GM12878 (cell line): ENCODE data around the gene CKAP5. TPM values are rescaled to one million over a fixed set of nuclear protein-coding genes. Genes with fewer than 3 reads are reported as not detected.

Experiments used
- ATAC-seq: fragments of 200-7000 bp; cut with Tn5 transposase; 3 replicates; pipeline ENCODE4 v1.9.1; 2020; ENCODE audit warnings: mild to moderate bottlenecking, moderate library complexity
- BruUV-seq: library from RNA; stranded (reverse); fragments of 400-500 nt; replicated peaks from 2 replicates; lab custom pipeline; 2021; lab: Mats Ljungman, UMichigan
- CTCF ChIA-PET: fragments of 300-600 bp; sonication (Branson Sonifier 250); formaldehyde crosslinking; extraction: SDS; loops from one replicate; lab custom pipeline; 2021; ENCODE audit warnings: inconsistent platforms; lab: Yijun Ruan, JAX
- POLR2A ChIA-PET: fragments of 350-600 bp; formaldehyde crosslinking; extraction: SDS; loops from one replicate; lab custom pipeline; 2021; ENCODE audit warnings: inconsistent platforms; lab: Charles Lee
- RAD21 ChIA-PET: fragments of 300-600 bp; sonication (Branson Sonifier 250); formaldehyde crosslinking; loops from one replicate; lab custom pipeline; 2023; ENCODE audit warnings: antibody characterized with exemption; ENCODE audit not compliant: unreplicated experiment; lab: Charles Lee
- SMC1A ChIA-PET: fragments of 300-600 bp; sonication (Branson Sonifier 250); formaldehyde crosslinking; loops from one replicate; lab custom pipeline; 2023; ENCODE audit not compliant: unreplicated experiment, uncharacterized antibody; lab: Charles Lee
- DNase-seq: peaks from one replicate; pipeline ENCODE4 v3.0.0-alpha.2; 2011; ENCODE audit warnings: low read depth, low spot score
- FAIRE-seq: peaks from 3 replicates; lab custom pipeline; 2011; peaks lifted over from hg19 to GRCh38; lab: Jason Lieb, UNC
- H2AFZ ChIP-seq: 2 replicates; pipeline ENCODE4 v1.6.0; 2011; ENCODE audit warnings: low read depth, low read length, control low read depth; ENCODE audit not compliant: control insufficient read depth
- H3K27ac ChIP-seq: 2 replicates; pipeline ENCODE4 v1.5.1; 2011; ENCODE audit warnings: control low read depth; ENCODE audit not compliant: control insufficient read depth, insufficient read depth
- H3K27me3 ChIP-seq, 2 experiments: replicated peaks in 1 of 2; 2 replicates each; pipeline versions ENCODE4 v1.6.0 to v1.6.1; 2011; ENCODE audit warnings: low read length in 1 of 2; ENCODE audit not compliant: control insufficient read depth in 2 of 2, insufficient read depth in 2 of 2
- H3K36me3 ChIP-seq, 2 experiments: 2 replicates each; pipeline ENCODE4 v1.5.1; 2011; ENCODE audit warnings: low read length in 1 of 2; ENCODE audit not compliant: control insufficient read depth in 2 of 2, insufficient read depth in 2 of 2
- H3K4me1 ChIP-seq: 2 replicates; pipeline ENCODE4 v1.6.1; 2011; ENCODE audit warnings: mild to moderate bottlenecking, low read length, moderate library complexity, mixed read lengths; ENCODE audit not compliant: control insufficient read depth, insufficient read depth
- H3K4me2 ChIP-seq: 2 replicates; pipeline ENCODE4 v1.6.0; 2011; ENCODE audit warnings: control low read depth; ENCODE audit not compliant: control insufficient read depth, insufficient read depth
- H3K4me3 ChIP-seq: fragments of 200-600 bp; sonication (generic); 2 replicates; pipeline ENCODE4 v1.5.1; 2016
- H3K79me2 ChIP-seq: 2 replicates; pipeline ENCODE4 v1.6.0; 2011; ENCODE audit warnings: low read length; ENCODE audit not compliant: control insufficient read depth, insufficient read depth
- H3K9ac ChIP-seq: 2 replicates; pipeline ENCODE4 v1.8.0; 2011; ENCODE audit warnings: low read length, control low read depth, mixed read lengths; ENCODE audit not compliant: control insufficient read depth, insufficient read depth
- H3K9me3 ChIP-seq: replicated peaks from 3 replicates; pipeline ENCODE4 v1.5.1; 2011; ENCODE audit warnings: mild to moderate bottlenecking, low read length; ENCODE audit not compliant: control insufficient read depth, insufficient read depth
- H4K20me1 ChIP-seq: 2 replicates; pipeline ENCODE4 v1.6.0; 2011; ENCODE audit not compliant: control insufficient read depth, insufficient read depth
- CUX1 ChIP-seq: IDR thresholded peaks from 2 replicates; pipeline ENCODE4 v1.6.1; 2012; ENCODE audit warnings: improper control_type of control experiment, low read depth, low read length; ENCODE audit not compliant: insufficient replicate concordance
- GATAD2B ChIP-seq: fragments of 450-650 bp; conservative IDR thresholded peaks from 2 replicates; pipeline ENCODE4 v1.6.1; 2017; ENCODE audit warnings: low read depth, mild to moderate bottlenecking, moderate library complexity
- IKZF2 ChIP-seq, 2 experiments: fragments of 450-650 bp; IDR thresholded peaks; 2 replicates each; pipeline ENCODE4 v1.6.1; 2017; ENCODE audit warnings: mild to moderate bottlenecking in 2 of 2, moderate library complexity in 2 of 2
- MEF2B ChIP-seq: fragments of 450-650 bp; IDR thresholded peaks from 2 replicates; pipeline ENCODE4 v1.6.1; 2018; ENCODE audit warnings: mild to moderate bottlenecking, moderate library complexity; ENCODE audit not compliant: partially characterized antibody, poor library complexity, severe bottlenecking
- PRDM15 ChIP-seq: fragments of 450-650 bp; formaldehyde crosslinking; IDR thresholded peaks from 2 replicates; pipeline ENCODE4 v1.4.0; 2020; ENCODE audit warnings: mild to moderate bottlenecking, moderate library complexity
- SIX5 ChIP-seq: IDR thresholded peaks from 2 replicates; pipeline ENCODE4 v1.6.1; 2011; ENCODE audit warnings: mild to moderate bottlenecking, low read depth, low read length, moderate library complexity; ENCODE audit not compliant: severe bottlenecking
- TCF7 ChIP-seq: IDR thresholded peaks from 2 replicates; pipeline ENCODE4 v1.6.1; 2014; ENCODE audit warnings: antibody characterized with exemption, borderline replicate concordance
- ZNF24 ChIP-seq: fragments of 450-650 bp; IDR thresholded peaks from 2 replicates; pipeline ENCODE4 v1.6.1; 2017; ENCODE audit warnings: antibody characterized with exemption, mild to moderate bottlenecking
- WGBS: methylation state at CpG from one replicate; pipeline ENCODE4 v1.1.6; 2016; ENCODE audit warnings: low lambda C conversion rate; ENCODE audit not compliant: insufficient replicate concordance, insufficient coverage; ENCODE audit errors: missing lambda C conversion rate; 5-methylcytosine and 5-hydroxymethylcytosine counted together
- in situ Hi-C: fragments of 300-500 bp; cut with MboI; formaldehyde crosslinking; loops from 9 replicates; pipeline ENCODE4 v1.14.3; 2018; ENCODE audit warnings: mixed read lengths
- intact Hi-C: fragments of 100-400 bp; cut with micrococcal nuclease; formaldehyde crosslinking; loops from one replicate; pipeline ENCODE4 v1.14.2; 2022; ENCODE audit not compliant: unreplicated experiment
- polyA plus RNA-seq, 11 experiments: library from polyadenylated mRNA; depleted of rRNA in 4 of 11; unstranded in 6 of 11; stranded (reverse) in 5 of 11; fragments of >200 nt; fragmentation: Nextera tagmentation in 4 of 11; fragmentation: Illumina TruSeq in 1 of 11; extraction: Ambion mirVana in 4 of 11; extraction: Trizol in 1 of 11; gene quantifications; 1 replicate in 1 of 11; 2 replicates in 10 of 11; pipeline versions ENCODE4 v1.2.1 to v1.2.3, GENCODE V29; 2011 to 2016; ENCODE audit warnings: inconsistent platforms in 2 of 11, missing spikeins in 2 of 11, low read depth in 1 of 11
- total RNA-seq, 4 experiments: library from RNA; depleted of rRNA in 3 of 4; stranded (reverse); fragments of >200 nt in 3 of 4; fragmentation: Illumina TruSeq in 1 of 4; extraction: Trizol in 1 of 4; gene quantifications; 2 replicates each; pipeline versions ENCODE4 v1.2.1 to v1.2.3, GENCODE V29; 2013 to 2021

The CKAP5 gene
- total and polyA plus RNA-seq, 10 of the 15 experiments (the other 5 are each of a cell fraction or from before 2014, with no cell fraction given): 20.1 to 161 (median 79.8) TPM

GRCh38 chr11:46836431-46836830 is 9.6 kb downstream of the CKAP5 start:
- WGBS: 96% methylated on average over 1 of the region's 1 CpG
- Histone ChIP-seq H3K9ac (no peak overlapping the region), H3K27me3 (no peaks in the 10 kb centered on the region), H4K20me1 (no peaks in the 10 kb centered on the region), H3K4me3 (no peak overlapping the region), H3K36me3 (no peaks in the 10 kb centered on the region; a peak in 1 of 4 replicates), H3K27ac (no peak overlapping the region), H2AFZ (no peak overlapping the region), H3K79me2 (peaks cover 87% of the 10 kb centered on the region), H3K4me2 (no peak overlapping the region), H3K9me3 (no peaks in the 10 kb centered on the region), H3K4me1 (no peaks in the 10 kb centered on the region)
- TF ChIP-seq IKZF2 (IDR thresholded peaks at IDR 0.05): no peak
- intact Hi-C loops: no loop called here
- FAIRE-seq: no peak
- ChIA-PET POLR2A (no interaction called here), CTCF (no interaction called here), SMC1A (interaction anchor here (1.2 kb wide), 1 partner anchor 49 kb away, joined by 3 read pairs; no protein-coding TSS in a partner anchor), RAD21 (no interaction called here)
- in situ Hi-C loops: no loop called here
- ATAC-seq: no peak
- BruUV-seq: no TSS peak
- no peak for DNase-seq

GRCh38 chr11:46835897-46836296 is 10.2 kb downstream of the CKAP5 start:
- H3K9ac ChIP-seq: no peak overlapping the region
- H3K27me3 ChIP-seq: no peaks in the 10 kb centered on the region
- RAD21 ChIA-PET: no interaction called here
- no TSS peak for BruUV-seq
- no peaks in the 10 kb centered on the region for H3K9me3 ChIP-seq
- peaks cover 88% of the 10 kb centered on the region for H3K79me2 ChIP-seq
- DNase-seq (no peak), ATAC-seq (no peak)
- no peak overlapping the region for H3K4me3 ChIP-seq
- SMC1A ChIA-PET: interaction anchor here (0.7 to 0.9 kb wide), 2 partner anchors 8 to 14 kb away, joined by 3 to 4 read pairs; no protein-coding TSS in a partner anchor
- POLR2A ChIA-PET: no interaction called here
- no peaks in the 10 kb centered on the region for H3K4me1 ChIP-seq
- in situ Hi-C loops: no loop called here
- H3K27ac ChIP-seq: no peak overlapping the region
- CTCF ChIA-PET: no interaction called here
- TF ChIP-seq PRDM15 (CRISPR knock-in tag) (no peak), ZNF24 (no peak), TCF7 (no peak), SIX5 (no peak), GATAD2B (no peak), CUX1 (no peak), IKZF2 (IDR thresholded peaks at IDR 0.05) (no peak), MEF2B (no peak)
- TF ChIP-seq, all 136 proteins: peak for 0
- Histone ChIP-seq H4K20me1 (no peaks in the 10 kb centered on the region), H3K36me3 (no peaks in the 10 kb centered on the region; a peak in 1 of 4 replicates), H2AFZ (no peak overlapping the region), H3K4me2 (no peak overlapping the region)
- intact Hi-C loops: no loop called here
- WGBS: 91% methylated on average over 3 of the region's 3 CpGs
- FAIRE-seq: no peak
